HepG2 (cell line): ENCODE data around the gene CSTPP1. TPM values are rescaled to one million over a fixed set of nuclear protein-coding genes. Genes with fewer than 3 reads are reported as not detected.

Experiments
- BRCA1 ChIP-seq: sonication (generic); formaldehyde crosslinking; IDR thresholded peaks from 2 replicates; pipeline ENCODE4 v1.4.0; 2020; ENCODE audit warnings: missing genetic modification reagents
- FIP1L1 ChIP-seq: fragments of 200-400 bp; formaldehyde crosslinking; IDR thresholded peaks from 2 replicates; pipeline ENCODE4 v1.6.1; 2018; ENCODE audit warnings: low read depth, mild to moderate bottlenecking, low read length, moderate library complexity, borderline replicate concordance; ENCODE audit not compliant: insufficient read depth
- IKZF1 ChIP-seq: fragments of 450-650 bp; IDR thresholded peaks from 2 replicates; pipeline ENCODE4 v1.7.1; 2016
- NFYC ChIP-seq: IDR thresholded peaks from 2 replicates; pipeline ENCODE4 v1.6.1; 2016; ENCODE audit warnings: missing genetic modification reagents, missing compliant biosample characterization
- NONO ChIP-seq, 2 experiments: fragments of 450-650 bp in 1 of 2; sonication (generic) in 1 of 2; formaldehyde crosslinking in 1 of 2; IDR thresholded peaks in 1 of 2; conservative IDR thresholded peaks in 1 of 2; 2 replicates each; pipeline versions ENCODE4 v1.6.1 to v1.8.0; 2017 to 2022; ENCODE audit warnings: mild to moderate bottlenecking in 1 of 2, missing genetic modification reagents in 1 of 2, moderate library complexity in 1 of 2
- TARDBP ChIP-seq: sonication (generic); formaldehyde crosslinking; IDR thresholded peaks from 2 replicates; pipeline ENCODE4 v1.8.0; 2022; ENCODE audit warnings: mild to moderate bottlenecking, missing genetic modification reagents
- ZBTB7A ChIP-seq: sonication (generic); formaldehyde crosslinking; IDR thresholded peaks from 2 replicates; pipeline ENCODE4 v1.8.0; 2022; ENCODE audit warnings: mild to moderate bottlenecking, missing genetic modification reagents
- ZGPAT ChIP-seq: IDR thresholded peaks from 2 replicates; pipeline ENCODE4 v1.6.1; 2016; ENCODE audit warnings: mild to moderate bottlenecking
- ZNF281 ChIP-seq: sonication (generic); formaldehyde crosslinking; IDR thresholded peaks from 2 replicates; pipeline ENCODE4 v1.4.0; 2020; ENCODE audit warnings: missing genetic modification reagents, borderline replicate concordance
- ZNF350 ChIP-seq: sonication (generic); formaldehyde crosslinking; IDR thresholded peaks from 2 replicates; pipeline ENCODE4 v1.4.0; 2020; ENCODE audit warnings: mild to moderate bottlenecking, low read depth, missing genetic modification reagents, borderline replicate concordance
- ZNF501 ChIP-seq: sonication (generic); formaldehyde crosslinking; IDR thresholded peaks from 2 replicates; pipeline ENCODE4 v1.5.1; 2020; ENCODE audit warnings: mild to moderate bottlenecking, moderate library complexity, missing genetic modification reagents
- ZSCAN25 ChIP-seq: sonication (generic); formaldehyde crosslinking; IDR thresholded peaks from 2 replicates; pipeline ENCODE4 v1.8.0; 2022; ENCODE audit warnings: mild to moderate bottlenecking, missing genetic modification reagents
- polyA plus RNA-seq, 8 experiments: library from polyadenylated mRNA; depleted of rRNA in 3 of 8; stranded (reverse) in 7 of 8; unstranded in 1 of 8; fragments of >200 nt; fragmentation: Illumina TruSeq in 4 of 8; extraction: Trizol in 4 of 8; gene quantifications; 2 replicates each; pipeline versions ENCODE4 v1.2.1 to v1.2.3, GENCODE V29; 2011 to 2016; ENCODE audit warnings: low read depth in 4 of 8, missing spikeins in 1 of 8, mixed read lengths in 1 of 8; ENCODE audit not compliant: insufficient read depth in 1 of 8
- total RNA-seq, 5 experiments: library from RNA; depleted of rRNA; stranded (reverse); fragments of >200 nt; fragmentation: Illumina TruSeq; extraction: Trizol; gene quantifications; 2 replicates each; pipeline ENCODE4 v1.2.3, GENCODE V29; 2016; ENCODE audit warnings: low read depth in 1 of 5
- TF ChIP-seq, protein P1 (sequence below): sonication (generic); formaldehyde crosslinking; IDR thresholded peaks from 2 replicates; pipeline ENCODE4 v1.5.1; 2020; ENCODE audit warnings: mild to moderate bottlenecking, moderate library complexity, missing genetic modification reagents

Gene CSTPP1
- total and polyA plus RNA-seq, 2 of the 13 experiments (the other 11 are each of a cell fraction or from before 2014, with no cell fraction given), result 12.3 to 14.6 TPM

- TF ChIP-seq ZNF281 (CRISPR knock-in tag) (peak; percentile 31; the same call in 1 of the 2 replicates), NFYC (CRISPR knock-in tag) (no peak), ZBTB7A (CRISPR knock-in tag) (peak; percentile 75; the same call in 1 of the 2 replicates), IKZF1 (no peak), FIP1L1 (no peak), NONO (IDR thresholded peaks at IDR 0.05) (no peak), NONO (CRISPR knock-in tag; conservative IDR thresholded peaks at IDR 0.05) (peak; percentile 87), ZNF501 (CRISPR knock-in tag) (peak; percentile 87), ZGPAT (CRISPR knock-in tag) (0 out of 2 replicates have a peak, but pooled peaks have one; percentile 35), BRCA1 (0 out of 2 replicates have a peak, but pooled peaks have one; percentile 37), ZNF350 (peak; percentile 75; the same call in 1 of the 2 replicates), TARDBP (CRISPR knock-in tag) (0 out of 2 replicates have a peak, but pooled peaks have one; percentile 31), ZSCAN25 (CRISPR knock-in tag) (peak; percentile 82)
- TF ChIP-seq, protein P1, sequence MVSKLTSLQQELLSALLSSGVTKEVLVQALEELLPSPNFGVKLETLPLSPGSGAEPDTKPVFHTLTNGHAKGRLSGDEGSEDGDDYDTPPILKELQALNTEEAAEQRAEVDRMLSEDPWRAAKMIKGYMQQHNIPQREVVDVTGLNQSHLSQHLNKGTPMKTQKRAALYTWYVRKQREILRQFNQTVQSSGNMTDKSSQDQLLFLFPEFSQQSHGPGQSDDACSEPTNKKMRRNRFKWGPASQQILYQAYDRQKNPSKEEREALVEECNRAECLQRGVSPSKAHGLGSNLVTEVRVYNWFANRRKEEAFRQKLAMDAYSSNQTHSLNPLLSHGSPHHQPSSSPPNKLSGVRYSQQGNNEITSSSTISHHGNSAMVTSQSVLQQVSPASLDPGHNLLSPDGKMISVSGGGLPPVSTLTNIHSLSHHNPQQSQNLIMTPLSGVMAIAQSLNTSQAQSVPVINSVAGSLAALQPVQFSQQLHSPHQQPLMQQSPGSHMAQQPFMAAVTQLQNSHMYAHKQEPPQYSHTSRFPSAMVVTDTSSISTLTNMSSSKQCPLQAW (CRISPR knock-in tag), result peak; percentile 39; the same call in 1 of the 2 replicates
Measured at GRCh38 chr11:47184711-47185304, 248.2 kb downstream of the CSTPP1 start (continued).
